DMS53 (cell line): ENCODE measurements around the gene NLRC4.
"Not testable (repeated sequence)": the region's sequence is repeated elsewhere in the genome, so short reads cannot be mapped to it uniquely, and the experiment has no call there.

ENCODE experiments used
- DNase-seq: peaks from one replicate; lab custom pipeline; 2025; lab: John Stamatoyannopoulos, UW

The NLRC4 gene

DNA sequence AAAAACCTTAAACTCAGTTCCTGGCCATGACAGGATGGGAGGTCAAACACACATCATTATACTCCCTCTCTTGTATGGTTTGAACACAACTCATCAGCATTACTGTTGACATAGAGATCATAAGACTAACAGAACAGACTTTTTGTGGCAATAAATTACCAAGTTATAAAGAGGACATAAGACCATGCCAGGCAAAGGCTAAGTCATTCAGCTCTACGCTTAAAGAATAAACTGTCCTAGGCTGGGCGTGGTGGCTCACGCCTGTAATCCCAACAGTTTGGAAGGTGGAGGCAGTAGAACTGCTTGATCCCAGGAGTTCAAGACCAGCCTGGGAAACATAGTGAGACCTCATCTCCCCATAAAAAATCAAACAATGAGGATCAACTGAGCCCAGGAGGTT lies 16.4 kb downstream of the NLRC4 start:
- no peak for DNase-seq

DNA sequence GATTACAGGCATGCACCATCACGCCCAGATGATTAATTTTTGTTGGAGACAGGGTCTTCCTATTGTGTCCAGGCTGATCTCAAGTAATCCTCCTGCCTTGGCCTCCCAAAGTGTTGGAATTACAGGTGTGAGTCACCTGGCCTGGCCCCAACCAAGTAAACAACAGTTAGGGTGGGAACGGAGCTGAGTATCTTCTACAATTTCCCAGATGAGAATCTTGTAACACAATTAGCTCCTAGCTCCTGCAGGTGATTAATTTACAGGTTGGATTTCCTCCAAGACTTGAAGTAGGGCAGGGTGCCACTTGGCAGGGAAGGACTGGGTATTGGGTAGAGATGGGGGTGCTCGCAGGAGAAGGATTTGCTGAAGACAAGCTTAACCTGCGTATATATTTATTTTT lies 17.8 kb downstream of the NLRC4 start:
- DNase-seq, result peak; percentile 9

DNA sequence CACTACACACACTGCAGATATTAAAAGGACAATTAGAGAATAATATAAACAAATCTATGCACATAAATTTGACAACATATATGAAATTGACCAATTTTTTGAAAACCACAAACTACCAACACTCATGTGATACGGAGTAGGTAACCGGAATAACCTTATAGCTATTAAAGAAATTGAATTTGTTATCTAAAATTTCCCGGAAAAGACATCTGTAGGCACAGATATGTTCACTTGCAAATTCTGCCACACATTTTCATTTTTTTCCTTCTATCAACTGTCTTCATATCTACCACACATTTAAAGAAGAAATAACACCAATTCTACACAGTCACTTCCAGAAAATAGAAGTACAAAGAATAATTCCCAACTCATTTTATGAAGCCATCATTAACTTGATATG lies 22.4 kb downstream of the NLRC4 start:
- DNase-seq, result no peak

DNA sequence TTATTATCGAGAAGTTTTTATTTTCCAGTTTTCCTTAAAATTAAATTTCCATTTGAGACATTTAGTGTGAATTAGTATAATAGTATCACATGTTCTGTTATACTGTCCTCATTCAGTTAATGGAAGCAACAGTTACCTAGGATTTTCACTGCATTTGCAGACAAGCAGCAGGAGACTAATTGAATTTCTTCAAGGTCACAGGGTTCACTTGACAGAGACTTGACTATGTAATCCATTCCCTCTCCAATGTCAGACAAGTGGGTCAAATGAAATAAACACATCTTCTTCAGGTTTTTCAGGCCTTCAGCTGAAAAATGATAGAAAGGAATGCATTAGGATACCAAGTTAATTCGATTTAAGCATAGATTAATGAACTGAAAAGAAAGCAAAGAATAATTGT lies 26.7 kb downstream of the NLRC4 start:
- no peak for DNase-seq

DNA sequence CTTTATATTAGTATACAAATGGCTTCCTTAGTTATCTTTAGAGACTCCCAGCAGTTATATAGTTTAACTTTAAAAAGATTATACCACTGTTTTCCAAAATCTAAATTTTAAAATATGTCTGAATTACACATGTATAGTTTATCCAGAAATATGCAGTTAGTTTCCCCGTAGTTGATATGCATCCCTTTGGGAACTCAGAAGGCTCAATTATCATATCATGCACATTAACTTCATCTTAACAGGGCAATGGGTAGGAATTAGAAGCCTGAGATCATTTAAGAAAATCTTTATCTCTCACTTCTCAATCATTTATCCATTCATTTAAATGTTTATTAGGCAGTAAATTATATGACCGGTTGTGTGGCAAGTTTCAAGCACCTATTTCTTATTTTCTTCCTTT lies 27.2 kb downstream of the NLRC4 start:
- no peak for DNase-seq

DNA sequence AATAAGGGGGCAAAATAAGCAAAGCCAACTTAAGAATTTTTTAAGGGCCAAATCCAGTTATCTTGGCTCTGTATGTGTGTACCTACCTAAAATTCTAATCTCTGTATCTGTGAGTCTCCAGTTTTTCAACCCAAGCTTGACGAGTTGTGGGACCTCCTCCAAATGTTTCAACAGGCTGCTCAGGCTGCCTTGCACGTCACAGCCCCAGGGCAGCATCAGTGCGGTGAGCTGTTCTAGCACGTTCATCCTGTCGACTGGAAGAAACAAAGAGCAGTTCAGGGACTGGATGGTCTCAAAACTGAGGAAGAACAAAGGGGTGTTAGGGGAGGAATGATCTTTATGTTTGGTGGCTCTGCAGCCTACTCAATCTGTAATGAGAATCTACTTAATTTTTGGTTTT lies 29.4 kb downstream of the NLRC4 start:
- no peak for DNase-seq

DNA sequence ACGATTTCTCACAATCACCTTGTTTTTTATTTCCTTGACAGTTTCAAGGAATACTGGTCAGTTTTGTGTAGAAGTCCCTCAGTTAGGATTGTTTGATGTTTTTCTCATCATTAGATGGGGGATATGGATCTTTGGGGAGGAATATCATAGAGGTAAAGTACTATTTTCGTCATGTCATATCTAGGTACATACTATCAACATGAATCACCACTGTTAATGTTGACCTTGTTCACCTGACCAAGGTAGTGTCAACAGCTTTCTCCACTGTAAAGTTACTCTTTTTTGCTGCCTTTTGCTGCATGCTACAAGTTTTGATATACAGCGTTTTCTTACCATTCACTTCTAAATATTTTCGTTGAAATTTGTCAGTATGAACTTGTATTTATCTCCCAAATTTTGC lies 32.7 kb downstream of the NLRC4 start:
- DNase-seq, result peak; percentile 64

DNA sequence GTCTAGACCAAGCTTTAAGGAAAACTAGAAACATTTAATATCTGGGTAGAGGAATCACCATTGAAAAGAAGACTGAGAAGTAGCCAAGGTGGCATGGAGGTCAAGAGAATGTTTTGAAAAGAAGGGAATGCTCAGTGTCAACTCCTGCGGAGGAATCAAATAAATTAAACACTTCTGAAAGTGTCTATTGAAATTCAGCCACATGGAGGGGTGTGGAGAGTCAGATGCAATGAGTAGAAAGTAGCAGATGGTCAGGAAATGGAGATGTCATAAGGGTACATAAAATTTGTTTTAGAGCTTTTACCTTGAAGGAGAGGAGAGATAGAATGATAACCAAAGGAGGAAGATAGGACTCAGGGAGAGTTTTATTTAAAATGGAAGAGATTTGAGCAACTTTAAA lies 35.1 kb downstream of the NLRC4 start:
- no peak for DNase-seq

DNA sequence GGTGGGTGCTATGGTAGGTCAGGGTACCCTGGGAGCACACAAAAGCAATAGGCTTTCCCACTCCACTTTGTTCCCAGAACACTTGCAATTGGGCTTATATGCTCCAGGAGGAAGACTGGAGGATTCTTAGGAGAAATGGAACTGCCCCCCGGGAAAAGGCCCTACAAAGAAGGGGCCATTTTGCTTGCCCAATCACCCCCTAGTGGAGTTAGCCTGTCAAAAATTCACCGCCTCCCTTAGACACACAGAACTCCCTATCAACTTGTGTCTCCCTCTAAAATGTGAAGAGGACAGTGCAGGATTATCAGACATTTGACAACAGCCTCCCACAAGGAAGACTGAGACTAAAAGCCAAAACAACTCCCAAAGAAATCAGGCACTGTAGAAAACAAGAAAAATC lies 36.5 kb downstream of the NLRC4 start:
- DNase-seq, result no peak

DNA sequence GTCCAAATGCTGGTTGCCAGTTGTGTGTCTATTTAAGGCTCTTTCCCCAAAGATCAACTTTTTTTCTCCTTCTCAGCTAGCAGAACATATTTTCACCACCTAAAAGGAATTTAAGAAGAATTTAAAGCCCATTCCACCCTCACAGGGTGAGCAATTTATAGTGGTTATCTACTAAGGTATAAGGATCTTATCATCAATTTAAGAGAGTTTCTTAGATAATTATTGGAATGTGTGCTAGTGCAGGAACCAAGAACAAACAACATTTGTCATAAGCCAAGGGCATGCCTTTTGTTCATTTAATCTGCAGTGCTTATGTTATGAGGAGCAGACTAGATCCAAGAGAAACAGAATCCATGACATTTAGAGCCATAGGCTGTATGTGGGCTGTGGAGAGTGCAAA lies 37.2 kb downstream of the NLRC4 start:
- DNase-seq, result no peak

DNA sequence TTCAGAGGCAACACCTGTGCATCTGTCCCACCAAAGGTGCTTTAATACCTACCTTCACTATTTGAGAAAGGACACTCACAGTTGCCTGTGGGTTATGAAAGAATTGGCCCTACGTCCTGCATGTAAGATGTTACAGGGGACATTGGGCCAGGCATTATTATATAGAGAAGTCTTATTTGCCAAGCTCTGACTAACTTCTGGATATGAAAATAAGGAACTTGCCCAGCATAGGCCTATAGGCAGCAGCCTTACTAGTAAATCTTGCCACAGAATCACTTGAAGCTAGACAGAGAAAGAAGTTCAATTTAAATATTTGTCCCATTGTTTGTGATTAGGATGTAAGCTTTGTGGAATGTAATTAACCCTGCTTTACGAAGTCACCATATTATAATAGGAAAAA lies 41.7 kb downstream of the NLRC4 start:
- DNase-seq, result no peak

DNA sequence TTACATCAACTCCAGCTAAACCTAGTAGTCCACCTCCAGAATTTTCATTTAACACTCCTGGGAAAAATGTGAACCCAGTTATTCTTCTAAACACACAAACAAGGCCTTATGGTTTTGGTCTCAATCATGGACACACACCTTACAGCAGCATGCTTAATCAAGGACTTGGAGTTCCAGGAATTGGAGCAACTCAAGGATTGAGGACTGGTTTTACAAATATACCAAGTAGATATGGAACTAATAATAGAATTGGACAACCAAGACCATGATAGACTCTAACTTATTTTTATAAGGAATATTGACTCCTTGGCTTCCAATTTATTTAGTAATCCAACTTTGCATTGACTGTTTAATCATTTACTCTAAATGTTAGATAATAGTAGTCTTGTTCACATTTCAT lies 44.2 kb downstream of the NLRC4 start:
- no peak for DNase-seq

DNA sequence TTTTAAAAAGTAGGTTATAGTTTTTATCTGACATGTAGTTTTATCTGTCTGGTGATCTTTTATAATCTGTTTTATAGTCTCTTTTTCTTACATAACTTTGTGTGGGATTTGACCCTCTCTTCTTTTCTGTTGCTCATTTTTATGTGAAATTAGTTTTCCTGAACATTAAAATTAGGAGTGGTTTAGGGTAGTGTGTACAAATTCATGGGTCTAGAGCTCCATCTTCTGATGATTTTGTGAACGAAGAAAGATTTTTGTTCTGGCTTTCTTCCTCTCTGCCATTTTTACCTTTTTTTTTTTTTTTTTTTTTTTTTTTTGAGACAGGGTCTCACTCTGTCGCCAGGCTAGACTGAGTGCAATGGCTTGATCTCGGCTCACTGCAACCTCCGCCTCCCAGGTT lies 52.4 kb downstream of the NLRC4 start:
- no peak for DNase-seq

DNA sequence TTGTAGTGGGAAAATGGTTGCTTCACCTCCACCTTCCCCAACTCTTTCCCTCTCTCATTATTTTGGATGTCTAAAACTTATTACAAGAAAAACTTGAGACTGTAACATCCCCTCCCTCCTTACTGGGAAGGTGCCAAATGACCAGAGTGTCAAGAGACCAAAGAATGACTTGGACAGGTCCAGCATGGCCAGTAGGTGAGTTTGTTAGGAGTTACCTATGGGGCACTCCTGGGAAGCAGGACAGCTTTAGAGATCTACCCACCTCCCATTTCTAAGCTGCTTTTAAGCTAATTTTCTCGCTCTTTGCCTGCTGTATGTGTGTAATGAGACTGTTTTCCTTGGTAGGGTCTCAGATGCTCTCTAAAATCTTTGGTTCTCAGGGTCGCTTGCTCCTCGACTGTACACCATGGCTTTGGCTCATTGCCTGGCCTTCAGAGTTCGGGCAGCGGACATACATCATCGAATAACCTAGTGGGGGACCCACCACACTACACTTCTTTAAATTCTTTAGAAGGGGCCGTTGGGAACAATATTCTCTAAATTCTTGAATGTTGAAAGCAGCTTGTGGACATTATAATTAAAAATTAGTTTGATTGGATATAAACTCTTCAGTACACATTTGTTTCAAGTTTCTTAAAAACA lies 53.8 kb downstream of the NLRC4 start:
- DNase-seq, result no peak

DNA sequence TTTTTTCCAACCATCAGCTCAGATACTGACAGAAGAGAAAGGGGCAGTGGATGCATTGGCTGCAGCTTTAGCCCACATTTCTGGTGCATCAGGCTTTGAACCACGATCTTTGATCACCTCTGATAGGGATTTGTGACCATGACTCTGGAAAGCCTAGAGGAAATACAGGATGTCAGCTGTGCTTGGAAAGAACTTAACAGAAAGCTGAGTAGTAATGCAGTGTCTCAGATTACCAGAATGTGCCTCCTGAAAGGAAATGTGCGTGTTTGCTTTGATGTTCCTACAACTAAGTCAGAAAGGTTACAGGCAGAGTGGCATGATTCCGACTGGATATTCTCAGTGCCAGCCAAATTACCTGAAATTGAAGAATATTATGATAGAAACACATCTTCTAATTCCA lies 61.3 kb downstream of the NLRC4 start:
- DNase-seq, result not testable (repeated sequence)

DNA sequence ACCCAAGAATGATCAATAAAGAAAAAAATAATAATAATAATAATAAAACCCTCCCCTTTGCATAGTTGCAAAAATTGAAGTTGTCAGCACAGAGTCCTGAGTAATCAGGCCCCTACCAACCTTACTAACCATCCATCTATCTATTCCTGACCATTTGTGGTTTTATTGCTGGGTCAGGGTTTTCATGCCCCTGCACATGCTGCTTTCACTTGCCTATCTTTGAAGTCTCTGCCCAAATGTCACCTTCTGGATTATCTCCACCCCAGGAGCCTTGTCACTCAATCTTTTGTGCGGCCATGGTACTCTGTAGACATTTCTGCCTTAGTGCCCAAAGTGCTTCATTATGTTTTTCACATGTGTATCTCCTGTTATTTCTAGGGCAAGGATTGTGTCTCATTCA lies 63.9 kb downstream of the NLRC4 start:
- DNase-seq, result no peak

DNA sequence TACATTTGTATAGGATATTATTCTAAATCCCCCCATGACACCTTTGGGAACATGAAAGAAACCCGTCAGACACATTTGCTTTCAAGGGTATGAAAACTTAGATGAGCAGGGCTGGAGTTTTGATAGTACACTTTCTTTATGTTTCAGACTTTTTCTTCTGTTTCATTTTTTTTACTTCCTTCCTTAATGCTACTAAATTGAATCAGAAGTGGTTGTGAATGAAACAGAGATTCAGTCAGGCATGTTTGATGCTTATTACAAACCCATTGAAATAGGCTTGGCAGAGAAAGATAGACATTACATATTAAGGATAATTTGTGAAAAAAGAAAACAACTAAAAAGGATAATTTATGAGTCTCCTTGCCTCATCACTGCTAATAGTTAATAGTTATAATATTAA lies 72.3 kb downstream of the NLRC4 start:
- DNase-seq, result no peak

DNA sequence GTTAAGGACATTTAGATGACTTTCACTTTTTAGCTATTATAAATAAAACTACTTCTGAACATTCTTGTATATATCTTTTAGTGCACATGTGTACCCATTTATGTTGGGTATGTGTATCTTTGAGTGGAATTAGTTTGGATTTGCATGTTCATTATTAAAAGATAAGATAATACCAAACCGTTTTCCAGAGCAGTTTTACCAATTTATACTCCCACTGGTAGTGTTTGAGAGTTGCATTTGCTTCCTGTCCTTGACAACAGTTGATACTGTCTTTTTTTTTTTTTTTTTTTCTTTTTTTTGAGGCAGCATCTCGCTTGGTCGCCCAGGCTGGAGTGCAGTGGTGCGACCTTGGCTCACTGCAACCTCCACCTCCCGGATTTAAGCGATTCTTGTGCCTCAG lies 75.7 kb downstream of the NLRC4 start:
- DNase-seq, result no peak

DNA sequence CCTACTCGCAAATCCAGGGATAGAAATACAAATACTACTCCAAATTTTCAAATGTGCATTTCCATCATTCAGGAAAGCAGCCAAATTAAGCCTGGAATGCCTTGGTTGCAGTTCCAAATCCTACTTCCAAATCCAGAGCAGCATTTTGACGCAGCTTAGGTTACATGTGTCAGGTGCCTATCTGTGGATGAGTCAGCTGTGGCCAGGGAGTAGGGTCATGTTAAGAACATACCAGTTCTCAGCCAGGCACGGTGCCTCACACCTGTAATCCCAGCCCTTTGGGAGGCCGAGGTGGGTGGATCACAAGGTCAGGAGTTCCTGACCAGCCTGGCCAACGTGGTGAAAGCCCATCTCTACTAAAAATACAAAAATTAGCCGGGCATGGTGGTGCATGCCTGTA lies 82.0 kb downstream of the NLRC4 start:
- DNase-seq, result no peak
